OCI-LY3 (cell line): ENCODE measurements around the gene GRIK4.

ENCODE experiments used
- EZH2phosphoT487 ChIP-seq: fragments of 200-600 bp; shearing (Covaris generic); IDR thresholded peaks from 2 replicates; pipeline ENCODE4 v1.6.1; 2018; ENCODE audit warnings: antibody characterized with exemption, mixed run types, low read depth
- TF ChIP-seq, protein P1 (sequence below): fragments of 200-600, 300-600 bp; sonication (generic); IDR thresholded peaks from 2 replicates; pipeline ENCODE4 v1.5.1; 2014; ENCODE audit warnings: antibody characterized with exemption, low read length, low read depth

DNA sequence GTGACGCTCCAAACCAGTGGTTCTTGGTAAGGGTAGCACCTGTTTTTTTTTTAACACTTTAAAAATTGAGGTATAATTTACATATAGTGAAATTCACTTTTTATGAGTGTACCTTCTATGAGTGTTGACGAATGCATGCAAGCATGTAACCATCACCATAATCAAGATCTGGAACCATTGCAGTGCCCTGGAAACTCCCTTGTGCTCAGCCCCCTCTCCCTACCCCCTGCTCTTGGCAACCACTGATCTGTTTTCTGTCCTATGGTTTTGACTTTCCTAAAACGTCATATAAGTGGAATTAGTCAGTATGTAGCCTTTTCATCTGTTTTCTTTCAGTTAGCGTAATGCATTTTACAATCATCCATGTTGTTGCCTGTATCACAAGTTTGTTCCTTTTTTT lies 212.2 kb downstream of the GRIK4 start:
- TF ChIP-seq, protein P1, sequence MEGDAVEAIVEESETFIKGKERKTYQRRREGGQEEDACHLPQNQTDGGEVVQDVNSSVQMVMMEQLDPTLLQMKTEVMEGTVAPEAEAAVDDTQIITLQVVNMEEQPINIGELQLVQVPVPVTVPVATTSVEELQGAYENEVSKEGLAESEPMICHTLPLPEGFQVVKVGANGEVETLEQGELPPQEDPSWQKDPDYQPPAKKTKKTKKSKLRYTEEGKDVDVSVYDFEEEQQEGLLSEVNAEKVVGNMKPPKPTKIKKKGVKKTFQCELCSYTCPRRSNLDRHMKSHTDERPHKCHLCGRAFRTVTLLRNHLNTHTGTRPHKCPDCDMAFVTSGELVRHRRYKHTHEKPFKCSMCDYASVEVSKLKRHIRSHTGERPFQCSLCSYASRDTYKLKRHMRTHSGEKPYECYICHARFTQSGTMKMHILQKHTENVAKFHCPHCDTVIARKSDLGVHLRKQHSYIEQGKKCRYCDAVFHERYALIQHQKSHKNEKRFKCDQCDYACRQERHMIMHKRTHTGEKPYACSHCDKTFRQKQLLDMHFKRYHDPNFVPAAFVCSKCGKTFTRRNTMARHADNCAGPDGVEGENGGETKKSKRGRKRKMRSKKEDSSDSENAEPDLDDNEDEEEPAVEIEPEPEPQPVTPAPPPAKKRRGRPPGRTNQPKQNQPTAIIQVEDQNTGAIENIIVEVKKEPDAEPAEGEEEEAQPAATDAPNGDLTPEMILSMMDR: no peak
- TF ChIP-seq EZH2phosphoT487: no peak
